GM23338 (cell line): ENCODE data around the gene PRG3. TPM values are rescaled to one million over a fixed set of nuclear protein-coding genes. Genes with fewer than 3 reads are reported as not detected.
"Not testable (repeated sequence)": the region's sequence is repeated elsewhere in the genome, so short reads cannot be mapped to it uniquely, and the experiment has no call there.

ENCODE experiments used
- ATAC-seq: fragments of 200-7000 bp; cut with Tn5 transposase; 3 replicates; pipeline ENCODE4 v1.9.1; 2020
- DNase-seq: peaks from one replicate; pipeline ENCODE4 v3.0.0-alpha.2; 2015; ENCODE audit warnings: low spot score
- H2AFZ ChIP-seq: fragments of 200-600 bp; sonication (generic); 2 replicates; pipeline ENCODE4 v1.8.0; 2016; ENCODE audit warnings: antibody characterized with exemption, mild to moderate bottlenecking, moderate library complexity
- H3F3A ChIP-seq: fragments of 200-600 bp; sonication (generic); replicated peaks from 2 replicates; pipeline ENCODE4 v1.8.0; 2017; ENCODE audit warnings: antibody characterized with exemption, mixed run types, low read depth
- H3K27ac ChIP-seq: fragments of 200-600 bp; sonication (generic); 2 replicates; pipeline ENCODE4 v1.6.1; 2016; ENCODE audit warnings: low read depth
- H3K27me3 ChIP-seq: fragments of 200-600 bp; sonication (generic); 2 replicates; pipeline ENCODE4 v1.8.0; 2016; ENCODE audit warnings: mild to moderate bottlenecking, mixed run types, moderate library complexity; ENCODE audit not compliant: insufficient read depth
- H3K36me3 ChIP-seq: fragments of 200-600 bp; sonication (generic); 2 replicates; pipeline ENCODE4 v1.8.0; 2016; ENCODE audit warnings: mild to moderate bottlenecking; ENCODE audit not compliant: insufficient read depth
- H3K4me1 ChIP-seq: fragments of 200-600 bp; sonication (generic); 2 replicates; pipeline ENCODE4 v1.8.0; 2016; ENCODE audit warnings: mild to moderate bottlenecking, moderate library complexity; ENCODE audit not compliant: insufficient read depth
- H3K4me2 ChIP-seq: fragments of 200-600 bp; sonication (generic); 2 replicates; pipeline ENCODE4 v1.7.1; 2017; ENCODE audit warnings: mixed run types
- H3K4me3 ChIP-seq: fragments of 200-600 bp; sonication (generic); 2 replicates; pipeline ENCODE4 v1.6.1; 2016; ENCODE audit warnings: mixed run types
- H3K79me2 ChIP-seq: fragments of 200-600 bp; sonication (generic); replicated peaks from 2 replicates; pipeline ENCODE4 v1.8.0; 2017; ENCODE audit warnings: mild to moderate bottlenecking; ENCODE audit not compliant: insufficient read depth
- H3K9me2 ChIP-seq: fragments of 200-600 bp; sonication (generic); 2 replicates; pipeline ENCODE4 v1.8.0; 2017; ENCODE audit not compliant: insufficient read depth
- H4K20me1 ChIP-seq: fragments of 200-600 bp; sonication (generic); replicated peaks from 2 replicates; pipeline ENCODE4 v1.8.0; 2017; ENCODE audit warnings: mild to moderate bottlenecking; ENCODE audit not compliant: insufficient read depth
- H3K27ac Mint-ChIP-seq: 2 replicates; pipeline ENCODE4 v1.8.0; 2020; ENCODE audit warnings: inconsistent platforms, mild to moderate bottlenecking, moderate library complexity, mixed read lengths
- H3K27me3 Mint-ChIP-seq: 3 replicates; pipeline ENCODE4 v1.8.0; 2022; ENCODE audit warnings: low read depth, mild to moderate bottlenecking, moderate library complexity, mixed read lengths, inconsistent platforms; ENCODE audit not compliant: insufficient read depth, poor library complexity
- H3K36me3 Mint-ChIP-seq: 3 replicates; pipeline ENCODE4 v1.8.0; 2021; ENCODE audit warnings: low read depth, mild to moderate bottlenecking, inconsistent platforms, moderate library complexity, mixed read lengths
- H3K4me1 Mint-ChIP-seq: 3 replicates; pipeline ENCODE4 v1.8.0; 2020; ENCODE audit warnings: mild to moderate bottlenecking, inconsistent platforms, mixed read lengths
- H3K4me3 Mint-ChIP-seq: 3 replicates; pipeline ENCODE4 v1.8.0; 2021; ENCODE audit warnings: moderate library complexity, mild to moderate bottlenecking, inconsistent platforms, mixed read lengths
- H3K9me3 Mint-ChIP-seq: 3 replicates; pipeline ENCODE4 v1.8.0; 2020; ENCODE audit warnings: moderate library complexity, mild to moderate bottlenecking, inconsistent platforms, mixed read lengths
- CREB1 ChIP-seq: fragments of 250-450 bp; sonication (Bioruptor Pico); IDR thresholded peaks from 2 replicates; pipeline ENCODE4 v1.5.0; 2020; ENCODE audit warnings: low read depth, mild to moderate bottlenecking, moderate library complexity
- CTCF ChIP-seq, 2 experiments: fragments of 200-600 bp in 1 of 2; sonication (generic) in 1 of 2; conservative IDR thresholded peaks; 2 replicates each; pipeline versions ENCODE4 v1.5.1 to v1.6.1; 2016 to 2017; ENCODE audit warnings: antibody characterized with exemption in 2 of 2, low read depth in 2 of 2, mild to moderate bottlenecking in 2 of 2, moderate library complexity in 1 of 2
- NANOG ChIP-seq: IDR thresholded peaks from 2 replicates; pipeline ENCODE4 v1.6.1; 2016; ENCODE audit warnings: antibody characterized with exemption, borderline replicate concordance
- REST ChIP-seq: IDR thresholded peaks from one replicate; pipeline ENCODE4 v1.6.1; 2018; ENCODE audit warnings: antibody characterized with exemption; ENCODE audit not compliant: unreplicated experiment
- STAT1 ChIP-seq: IDR thresholded peaks from one replicate; pipeline ENCODE4 v1.6.1; 2016; ENCODE audit warnings: antibody characterized with exemption; ENCODE audit not compliant: unreplicated experiment
- ZNF462 ChIP-seq: fragments of 250-450 bp; sonication (Bioruptor Pico); IDR thresholded peaks from 2 replicates; pipeline ENCODE4 v1.5.0; 2020; ENCODE audit warnings: mild to moderate bottlenecking, moderate library complexity
- polyA plus RNA-seq: library from polyadenylated mRNA; unstranded; fragments of >200 nt; fragmentation: Nextera tagmentation; extraction: Ambion mirVana; gene quantifications from 2 replicates; pipeline ENCODE4 v1.2.1, GENCODE V29; 2016
- total RNA-seq: library from RNA; depleted of rRNA; stranded (reverse); fragments of >200 nt; shearing (Covaris generic); gene quantifications from 2 replicates; pipeline ENCODE4 v1.2.3, GENCODE V29; 2014

Gene PRG3
- total and polyA plus RNA-seq, 2 experiments from 2014 or later = not detected

- H3F3A ChIP-seq = 0 out of 2 replicates have a peak, but pooled peaks cover 3% of the 10 kb centered on the region
- H3K4me1 Mint-ChIP-seq = peaks cover 27% of the 10 kb centered on the region
- no peaks in the 10 kb centered on the region for H3K27me3 ChIP-seq
- H3K4me3 ChIP-seq = no peak overlapping the region
- peaks cover 2% of the 10 kb centered on the region for H3K27me3 Mint-ChIP-seq
- H3K36me3 ChIP-seq = no peaks in the 10 kb centered on the region
- no peak for ATAC-seq
- TF ChIP-seq NANOG (no peak), REST (no peak), CREB1 (no peak), ZNF462 (CRISPR knock-in tag) (no peak), CTCF (conservative IDR thresholded peaks at IDR 0.05; ENCODE audit: low read depth in 2 of 2) (no peak), STAT1 (no peak)
- H3K4me3 Mint-ChIP-seq = no peak overlapping the region
- H3K9me2 ChIP-seq = no peaks in the 10 kb centered on the region
- no peak overlapping the region for H3K27ac Mint-ChIP-seq
- no peaks in the 10 kb centered on the region for H4K20me1 ChIP-seq
- no peak overlapping the region for H2AFZ ChIP-seq
- H3K4me1 ChIP-seq = peaks cover 15% of the 10 kb centered on the region
- no peak overlapping the region for H3K4me2 ChIP-seq
- H3K9me3 Mint-ChIP-seq = no peaks in the 10 kb centered on the region
- no peak overlapping the region for H3K27ac ChIP-seq
- H3K36me3 Mint-ChIP-seq = no peaks in the 10 kb centered on the region
- no peak for DNase-seq
- no peaks in the 10 kb centered on the region for H3K79me2 ChIP-seq
These were observed 19.0 kb downstream of the PRG3 start for GRCh38 chr11:57361926-57362325.

- not testable (repeated sequence) for H3K27me3 ChIP-seq, H3K79me2 ChIP-seq, H3F3A ChIP-seq, H3K4me3 ChIP-seq, H3K9me2 ChIP-seq, H3K27ac Mint-ChIP-seq, H3K36me3 Mint-ChIP-seq, H3K4me3 Mint-ChIP-seq, H2AFZ ChIP-seq, DNase-seq, H3K27ac ChIP-seq, H3K36me3 ChIP-seq, H3K27me3 Mint-ChIP-seq, ATAC-seq, H4K20me1 ChIP-seq, H3K9me3 Mint-ChIP-seq, H3K4me2 ChIP-seq
- H3K4me1 Mint-ChIP-seq = peaks cover 22% of the 10 kb centered on the region
- H3K4me1 ChIP-seq = peaks cover 15% of the 10 kb centered on the region
These were observed 19.5 kb downstream of the PRG3 start for GRCh38 chr11:57361420-57361819.
